Left lung (tissue), 10 donors: ENCODE results near the gene CHERP. TPM values are rescaled to one million over a fixed set of nuclear protein-coding genes. Genes with fewer than 3 reads are reported as not detected.

Experiments
- ATAC-seq: fragments of 200-7000 bp; cut with Tn5 transposase; one replicate; pipeline ENCODE4 v1.9.1; 2020; ENCODE audit warnings: moderate library complexity
- DNase-seq, 4 donors: peaks; one replicate each; pipeline ENCODE4 v3.0.0-alpha.2; 2013 to 2020
- H3K27ac ChIP-seq, 2 donors: fragments of 200-600 bp; sonication (generic) in 1 of 2; one replicate each; pipeline versions ENCODE4 v1.5.0 to v1.8.0; 2020 to 2021
- H3K27me3 ChIP-seq, 2 donors: fragments of 200-600 bp; sonication (generic) in 1 of 2; one replicate each; pipeline versions ENCODE4 v1.5.0 to v1.8.0; 2020 to 2021
- H3K36me3 ChIP-seq, 2 donors: fragments of 200-600 bp; sonication (generic) in 1 of 2; one replicate each; pipeline versions ENCODE4 v1.5.0 to v1.8.0; 2020 to 2021
- H3K4me1 ChIP-seq, 2 donors: fragments of 200-600 bp; one replicate each; pipeline ENCODE4 v1.8.0; 2021
- H3K4me3 ChIP-seq, 2 donors: fragments of 200-600 bp; sonication (generic) in 1 of 2; one replicate each; pipeline versions ENCODE4 v1.5.0 to v1.8.0; 2020 to 2021; ENCODE audit warnings: mild to moderate bottlenecking in 1 of 2
- H3K9me3 ChIP-seq, 2 donors: fragments of 200-600 bp; sonication (generic) in 1 of 2; one replicate each; pipeline versions ENCODE4 v1.5.0 to v1.8.0; 2020 to 2021
- CTCF ChIP-seq, 2 donors: fragments of 200-600 bp; sonication (generic) in 1 of 2; IDR thresholded peaks; one replicate each; pipeline versions ENCODE4 v1.5.0 to v1.8.0; 2021; ENCODE audit warnings: antibody characterized with exemption in 2 of 2
- intact Hi-C, 2 donors: fragments of 100-400 bp; cut with DNase I; formaldehyde crosslinking; loops; one replicate each; pipeline versions ENCODE4 v1.11.2 to v1.14.2; 2022
- polyA plus RNA-seq, 6 donors: library from polyadenylated mRNA; unstranded; fragments of 120-200 nt; gene quantifications; one replicate each; pipeline ENCODE4 v1.2.1, GENCODE V29; 2013; ENCODE audit not compliant: insufficient read length in 6 of 6
- total RNA-seq, 2 donors: library from RNA; stranded (reverse); fragmentation: NEBNext Ultra II Directional; extraction: Animal tissue kit (Norgen Biotek cat#: 25700); gene quantifications; one replicate each; pipeline ENCODE4 v1.2.1, GENCODE V29; 2021
- donor health status: DM: no; HTN: yes; CAD: no.
- donor health status: DM: no; HTN: no; CAD: no.

CHERP gene
- total and polyA plus RNA-seq, 8 donors = 28.1 to 52.3 (median 40.3) TPM

GRCh38 chr19:16520986-16521624, 21.1 kb downstream of the CHERP start:
- ATAC-seq (no peak), DNase-seq (no peak)
- no peaks in the 10 kb centered on the region for H3K27me3 ChIP-seq
- no peaks in the 10 kb centered on the region for H3K9me3 ChIP-seq
- no peak overlapping the region for H3K4me3 ChIP-seq
- intact Hi-C loops = no loop called here
- TF ChIP-seq CTCF (IDR thresholded peaks at IDR 0.05) = no peak
- peaks cover 3 to 98% of the 10 kb centered on the region in 2 donors for H3K36me3 ChIP-seq
- no peaks in the 10 kb centered on the region for H3K4me1 ChIP-seq
- H3K27ac ChIP-seq = no peak overlapping the region

GRCh38 chr19:16520074-16520973, 21.9 kb downstream of the CHERP start:
- H3K36me3 ChIP-seq = peaks cover 3 to 91% of the 10 kb centered on the region in 2 donors
- DNase-seq = no peak
- ATAC-seq = no peak
- no peak for TF ChIP-seq CTCF (IDR thresholded peaks at IDR 0.05)
- no peaks in the 10 kb centered on the region for H3K4me1 ChIP-seq
- H3K4me3 ChIP-seq = no peak overlapping the region
- H3K9me3 ChIP-seq = no peaks in the 10 kb centered on the region
- no peaks in the 10 kb centered on the region for H3K27me3 ChIP-seq
- H3K27ac ChIP-seq = no peak overlapping the region
- intact Hi-C loops = no loop called here

GRCh38 chr19:16519230-16519687, 23.0 kb downstream of the CHERP start:
- Histone ChIP-seq H3K27ac (no peak overlapping the region), H3K36me3 (peaks cover 3 to 87% of the 10 kb centered on the region in 2 donors), H3K4me3 (no peak overlapping the region), H3K4me1 (no peaks in the 10 kb centered on the region), H3K27me3 (no peaks in the 10 kb centered on the region), H3K9me3 (no peaks in the 10 kb centered on the region)
- ATAC-seq (no peak), DNase-seq (no peak)
- intact Hi-C loops = no loop called here
- no peak for TF ChIP-seq CTCF (IDR thresholded peaks at IDR 0.05)

- Histone ChIP-seq H3K27me3 (no peaks in the 10 kb centered on the region), H3K36me3 (peaks cover 3 to 86% of the 10 kb centered on the region in 2 donors), H3K4me3 (no peak overlapping the region), H3K9me3 (no peaks in the 10 kb centered on the region), H3K4me1 (no peaks in the 10 kb centered on the region), H3K27ac (no peak overlapping the region)
- no peak for DNase-seq
- no peak for TF ChIP-seq CTCF (IDR thresholded peaks at IDR 0.05)
- no peak for ATAC-seq
- intact Hi-C loops = no loop called here
These were observed 23.6 kb downstream of the CHERP start for GRCh38 chr19:16518483-16519229.
